SU-DHL-6 (cell line): ENCODE data around the gene PDE4B.

Experiments
- H2AFZ ChIP-seq: fragments of 200-600 bp; sonication (generic); 2 replicates; pipeline ENCODE4 v1.6.1; 2014; ENCODE audit warnings: low read depth, mild to moderate bottlenecking, moderate library complexity, mixed read lengths, antibody characterized with exemption, low read length; ENCODE audit not compliant: severe bottlenecking
- H3F3A ChIP-seq: fragments of 200-600 bp; shearing (Covaris generic); 2 replicates; pipeline ENCODE4 v1.6.0; 2016; ENCODE audit warnings: antibody characterized with exemption, mild to moderate bottlenecking; ENCODE audit not compliant: insufficient read depth
- H3K27ac ChIP-seq: fragments of 200-600 bp; sonication (generic); 2 replicates; pipeline ENCODE4 v1.5.1; 2016; ENCODE audit warnings: low read depth, mild to moderate bottlenecking, low read length, moderate library complexity, mixed read lengths
- H3K27me3 ChIP-seq: fragments of 200-600 bp; sonication (generic), shearing (Covaris generic); 2 replicates; pipeline ENCODE4 v1.6.0; 2014; ENCODE audit warnings: mild to moderate bottlenecking, low read length
- H3K36me3 ChIP-seq: fragments of 200-600 bp; sonication (generic); 2 replicates; pipeline ENCODE4 v1.6.1; 2014; ENCODE audit warnings: mild to moderate bottlenecking, low read length, mixed read lengths
- H3K4me2 ChIP-seq: fragments of 300-600, 200-600 bp; shearing (Covaris generic), sonication (generic); 2 replicates; pipeline ENCODE4 v1.6.0; 2014; ENCODE audit warnings: low read length, low read depth, mild to moderate bottlenecking; ENCODE audit not compliant: poor library complexity, severe bottlenecking
- H3K4me3 ChIP-seq: fragments of 200-600 bp; sonication (generic); 2 replicates; pipeline ENCODE4 v1.5.1; 2014; ENCODE audit warnings: antibody characterized with exemption, low read length, mild to moderate bottlenecking, mixed read lengths; ENCODE audit not compliant: insufficient read depth, poor library complexity, severe bottlenecking
- H3K79me2 ChIP-seq: fragments of 200-600 bp; sonication (generic); 2 replicates; pipeline ENCODE4 v1.6.1; 2014; ENCODE audit warnings: mild to moderate bottlenecking, low read length, moderate library complexity; ENCODE audit not compliant: insufficient read depth
- H3K9ac ChIP-seq: fragments of 200-600 bp; sonication (generic); 2 replicates; pipeline ENCODE4 v1.7.0; 2014; ENCODE audit warnings: mild to moderate bottlenecking, low read length
- H3K9me2 ChIP-seq: fragments of 200-600 bp; sonication (generic); replicated peaks from 2 replicates; pipeline ENCODE4 v1.6.1; 2014; ENCODE audit warnings: low read length; ENCODE audit not compliant: insufficient read depth
- H3K9me3 ChIP-seq: fragments of 200-600 bp; sonication (generic); 2 replicates; pipeline ENCODE4 v1.6.1; 2014; ENCODE audit warnings: low read length, mixed read lengths; ENCODE audit not compliant: insufficient read depth
- H4K20me1 ChIP-seq: fragments of 200-600 bp; sonication (generic); 2 replicates; pipeline ENCODE4 v1.6.1; 2014; ENCODE audit warnings: low read depth, mild to moderate bottlenecking, antibody characterized with exemption, low read length, moderate library complexity, mixed read lengths
- CTCF ChIP-seq: fragments of 200-600 bp; sonication (generic); IDR thresholded peaks from one replicate; pipeline ENCODE4 v1.5.1; 2017; ENCODE audit warnings: antibody characterized with exemption, mild to moderate bottlenecking, low read length, moderate library complexity; ENCODE audit not compliant: insufficient read depth, poor library complexity, severe bottlenecking
- EZH2phosphoT487 ChIP-seq: fragments of 200-600 bp; sonication (generic), shearing (Covaris generic); conservative IDR thresholded peaks from 2 replicates; pipeline ENCODE4 v1.6.1; 2018; ENCODE audit warnings: mild to moderate bottlenecking, antibody characterized with exemption, low read length, moderate library complexity, mixed read lengths

The PDE4B gene

DNA sequence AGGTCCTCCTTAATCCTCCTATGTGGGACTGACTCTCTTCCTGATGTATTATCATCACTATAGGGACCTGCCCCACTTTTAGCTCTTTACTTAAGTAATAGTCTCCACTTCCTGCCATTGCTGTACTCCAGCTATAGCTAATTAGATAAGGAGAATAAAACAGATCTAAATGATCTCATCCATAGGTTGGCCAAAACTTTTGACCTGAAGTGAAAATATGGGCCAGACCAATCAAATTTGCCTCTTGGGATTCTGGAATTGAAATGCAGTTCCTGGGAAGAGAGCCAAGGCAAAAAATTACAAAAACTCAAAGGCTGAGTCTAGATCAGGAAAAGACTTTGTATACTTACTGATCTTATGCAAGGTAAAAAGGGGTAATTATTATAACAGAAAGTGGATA lies 36.1 kb upstream of the PDE4B start:
- no peak overlapping the region for H3K4me3 ChIP-seq

DNA sequence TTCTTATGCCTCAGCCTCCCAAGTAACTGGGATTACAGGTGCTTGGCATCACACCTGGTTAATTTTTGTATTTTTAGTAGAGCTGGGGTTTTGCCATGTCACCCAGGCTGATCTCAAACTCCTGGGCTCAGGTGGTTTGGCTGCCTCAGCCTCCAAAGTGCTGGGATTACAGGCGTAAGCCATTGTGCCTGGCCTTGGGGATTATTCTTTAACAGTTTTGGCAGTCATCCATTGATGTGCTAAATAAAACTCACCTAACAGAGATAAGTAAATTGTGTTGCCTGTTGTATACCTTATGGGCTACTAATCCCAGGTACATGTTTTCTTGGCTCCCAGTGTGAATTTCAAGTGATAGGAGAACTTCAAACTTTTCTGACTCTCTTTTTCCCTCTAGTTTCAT lies 35.2 kb upstream of the PDE4B start:
- Histone ChIP-seq H3K4me2 (no peak overlapping the region), H3K9ac (no peak overlapping the region), H3K27ac (no peak overlapping the region)

More for the DNA sequence above, 36.1 kb upstream of the PDE4B start:
- Histone ChIP-seq H4K20me1 (no peaks in the 10 kb centered on the region), H3K36me3 (no peaks in the 10 kb centered on the region), H3K27ac (no peak overlapping the region), H2AFZ (no peak overlapping the region), H3K9me3 (no peaks in the 10 kb centered on the region), H3F3A (no peaks in the 10 kb centered on the region), H3K27me3 (no peaks in the 10 kb centered on the region), H3K9me2 (no peaks in the 10 kb centered on the region), H3K79me2 (no peaks in the 10 kb centered on the region), H3K4me2 (no peak overlapping the region), H3K9ac (no peak overlapping the region)
- TF ChIP-seq CTCF (no peak), EZH2phosphoT487 (no peak)

GRCh38 chr1:65758128-65758527 lies 34.6 kb upstream of the PDE4B start:
- TF ChIP-seq EZH2phosphoT487 (no peak), CTCF (no peak)
- no peaks in the 10 kb centered on the region for H4K20me1 ChIP-seq
- H3K36me3 ChIP-seq: no peaks in the 10 kb centered on the region
- H2AFZ ChIP-seq: no peak overlapping the region
- H3K9me3 ChIP-seq: no peaks in the 10 kb centered on the region
- no peaks in the 10 kb centered on the region for H3K27me3 ChIP-seq
- H3K4me2 ChIP-seq: no peak overlapping the region
- H3K27ac ChIP-seq: no peak overlapping the region
- H3K9ac ChIP-seq: no peak overlapping the region
- H3K9me2 ChIP-seq: no peaks in the 10 kb centered on the region
- no peaks in the 10 kb centered on the region for H3F3A ChIP-seq
- H3K79me2 ChIP-seq: no peaks in the 10 kb centered on the region
- no peak overlapping the region for H3K4me3 ChIP-seq

More for the DNA sequence above, 35.2 kb upstream of the PDE4B start:
- Histone ChIP-seq H3K36me3 (no peaks in the 10 kb centered on the region), H3F3A (no peaks in the 10 kb centered on the region), H2AFZ (no peak overlapping the region), H3K4me3 (no peak overlapping the region), H3K27me3 (no peaks in the 10 kb centered on the region), H3K9me3 (no peaks in the 10 kb centered on the region), H3K9me2 (no peaks in the 10 kb centered on the region), H4K20me1 (no peaks in the 10 kb centered on the region), H3K79me2 (no peaks in the 10 kb centered on the region)
- TF ChIP-seq EZH2phosphoT487 (no peak), CTCF (no peak)
